Mammary microvascular endothelial cell (primary cell): ENCODE results near the gene GTF2IRD1. TPM values are rescaled to one million over a fixed set of nuclear protein-coding genes. Genes with fewer than 3 reads are reported as not detected.

Experiments
- total RNA-seq: library from RNA; depleted of rRNA; stranded (reverse); fragments of >200 nt; gene quantifications from 2 replicates; pipeline ENCODE4 v1.2.3, GENCODE V29; 2015

Gene GTF2IRD1, protein sequence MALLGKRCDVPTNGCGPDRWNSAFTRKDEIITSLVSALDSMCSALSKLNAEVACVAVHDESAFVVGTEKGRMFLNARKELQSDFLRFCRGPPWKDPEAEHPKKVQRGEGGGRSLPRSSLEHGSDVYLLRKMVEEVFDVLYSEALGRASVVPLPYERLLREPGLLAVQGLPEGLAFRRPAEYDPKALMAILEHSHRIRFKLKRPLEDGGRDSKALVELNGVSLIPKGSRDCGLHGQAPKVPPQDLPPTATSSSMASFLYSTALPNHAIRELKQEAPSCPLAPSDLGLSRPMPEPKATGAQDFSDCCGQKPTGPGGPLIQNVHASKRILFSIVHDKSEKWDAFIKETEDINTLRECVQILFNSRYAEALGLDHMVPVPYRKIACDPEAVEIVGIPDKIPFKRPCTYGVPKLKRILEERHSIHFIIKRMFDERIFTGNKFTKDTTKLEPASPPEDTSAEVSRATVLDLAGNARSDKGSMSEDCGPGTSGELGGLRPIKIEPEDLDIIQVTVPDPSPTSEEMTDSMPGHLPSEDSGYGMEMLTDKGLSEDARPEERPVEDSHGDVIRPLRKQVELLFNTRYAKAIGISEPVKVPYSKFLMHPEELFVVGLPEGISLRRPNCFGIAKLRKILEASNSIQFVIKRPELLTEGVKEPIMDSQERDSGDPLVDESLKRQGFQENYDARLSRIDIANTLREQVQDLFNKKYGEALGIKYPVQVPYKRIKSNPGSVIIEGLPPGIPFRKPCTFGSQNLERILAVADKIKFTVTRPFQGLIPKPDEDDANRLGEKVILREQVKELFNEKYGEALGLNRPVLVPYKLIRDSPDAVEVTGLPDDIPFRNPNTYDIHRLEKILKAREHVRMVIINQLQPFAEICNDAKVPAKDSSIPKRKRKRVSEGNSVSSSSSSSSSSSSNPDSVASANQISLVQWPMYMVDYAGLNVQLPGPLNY
- total RNA-seq, result 11.6 and 16.9 TPM in 2 replicates

GRCh38 chr7:74453322-74454011 lies at the start of gene GTF2IRD1:
Gene GTF2IRD1, plus strand, starts transcription at chr7:74453906. Its CDS starts 54,175 bp downstream, at chr7:74508081.

Other genes starting within 250 kb of the GTF2IRD1 start
- 0.33 and 1.6 TPM in 2 replicates for gene LAT2, start 243.9 kb upstream of the GTF2IRD1 start, total RNA-seq
- 41.6 and 43.0 TPM in 2 replicates for gene RFC2, start 199.5 kb upstream of the GTF2IRD1 start, total RNA-seq
- gene CLIP2, start 164.5 kb upstream of the GTF2IRD1 start, total RNA-seq, result 29.5 and 30.0 TPM in 2 replicates
- 94.1 and 98.5 TPM in 2 replicates for gene GTF2I, start 203.8 kb downstream of the GTF2IRD1 start, total RNA-seq